Measurements from ENCODE around the gene GNGT2.

GNGT2 gene

DNA sequence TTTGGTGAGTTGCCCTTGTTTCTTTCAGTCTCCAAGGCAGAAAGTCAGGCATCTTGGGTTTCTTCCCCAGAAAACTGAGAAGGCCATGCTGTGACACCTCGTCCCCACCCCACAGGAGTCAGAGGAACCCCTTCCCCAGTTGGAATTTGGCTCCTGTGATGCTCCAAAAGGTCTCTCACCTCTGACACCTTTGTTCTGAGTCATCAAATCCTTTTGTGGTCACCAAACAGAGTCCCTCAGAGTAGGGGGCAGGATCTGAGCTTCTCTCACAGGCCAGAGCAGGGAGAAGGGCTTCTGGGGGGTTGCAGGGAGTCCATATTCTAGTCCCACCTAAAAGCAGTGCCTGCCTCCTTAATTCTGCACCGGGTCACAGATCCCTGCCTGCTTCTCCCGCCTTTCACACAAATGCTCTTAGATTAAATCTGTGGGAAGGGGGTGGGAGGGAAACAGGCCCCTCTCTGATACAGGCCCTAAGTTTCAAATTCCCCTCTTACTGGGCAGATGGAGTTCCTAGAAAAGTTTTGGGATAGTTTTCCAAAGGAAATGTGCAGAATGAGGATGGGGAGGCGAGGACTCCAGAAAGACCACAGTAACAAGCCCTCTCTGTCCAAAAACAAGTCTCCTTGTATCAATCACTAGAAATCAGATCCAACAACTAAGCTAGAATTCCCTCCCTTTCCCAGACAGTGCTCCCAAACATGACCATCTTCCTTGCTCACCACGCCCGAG is 18.9 kb upstream of the GNGT2 start:
- no peak for DNase-seq

DNA sequence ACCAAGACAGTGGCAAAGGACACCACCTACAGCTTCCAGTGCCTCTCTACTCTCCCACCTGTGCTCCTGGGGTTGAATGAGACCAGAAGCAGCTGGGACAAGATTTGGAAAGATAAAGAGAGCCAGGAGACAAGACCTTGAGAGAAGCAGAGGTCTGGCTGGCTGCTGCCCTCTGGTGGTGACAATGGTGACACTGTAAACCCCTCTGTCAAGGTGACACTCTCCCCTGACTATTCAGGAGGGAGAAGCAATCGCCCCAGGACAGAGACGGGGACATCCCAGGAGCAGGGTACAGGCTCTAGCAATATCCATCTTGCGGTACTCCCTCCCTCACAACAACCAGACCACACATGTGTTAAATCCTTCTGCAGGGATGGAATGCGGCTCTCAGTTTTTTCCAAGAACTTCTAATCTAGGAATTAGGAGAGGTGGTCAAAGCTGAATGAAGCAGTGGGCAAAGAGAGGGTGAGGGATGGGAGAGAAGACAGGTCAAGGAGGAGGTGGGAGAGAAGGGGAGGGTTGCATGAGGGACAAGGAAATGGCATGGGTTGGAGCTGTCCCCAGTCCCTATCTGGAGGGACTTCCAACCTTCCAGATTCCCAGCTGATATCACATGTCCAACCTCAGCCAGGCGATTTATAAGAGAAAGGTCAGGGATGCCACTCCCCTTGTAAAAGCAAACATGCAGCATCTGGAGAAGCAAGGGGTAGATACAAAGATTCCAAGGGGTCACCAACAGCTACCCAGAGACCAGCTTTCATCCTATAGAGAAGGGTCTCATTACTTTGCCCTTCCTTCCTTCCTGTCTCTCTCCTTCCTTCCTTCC is 17.3 kb upstream of the GNGT2 start:
- peak; percentile 69 for DNase-seq

DNA sequence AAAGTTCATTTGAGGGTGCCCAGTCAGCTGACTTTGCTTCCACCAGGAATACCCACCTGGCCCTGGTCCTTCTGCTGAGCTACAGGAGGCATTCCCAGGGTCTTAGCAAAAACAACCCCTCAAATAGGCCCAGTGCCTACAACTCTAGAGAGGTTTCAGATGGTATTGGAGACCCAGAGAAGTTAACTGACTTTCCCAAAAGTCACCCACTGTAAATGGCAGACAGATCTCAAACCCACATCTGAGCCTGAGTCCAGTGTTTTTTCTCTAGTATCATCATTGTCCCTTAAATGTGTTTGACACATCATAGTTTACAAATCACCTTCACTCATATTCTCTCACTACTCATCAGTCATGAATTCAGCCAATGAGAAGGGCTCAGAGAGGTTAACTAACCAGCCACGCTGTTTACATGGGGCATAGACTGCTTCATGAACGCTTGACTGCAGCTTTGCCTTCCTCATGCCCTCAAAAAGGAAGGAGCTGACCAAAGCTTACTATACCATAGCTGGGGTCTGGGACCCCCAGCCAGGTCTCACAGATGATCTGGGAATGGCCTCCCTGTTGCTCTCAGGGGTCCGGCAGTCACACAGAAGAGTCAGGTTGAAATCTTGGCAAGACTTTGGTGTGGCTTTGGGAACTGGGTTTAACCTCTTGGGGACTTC is 16.5 kb upstream of the GNGT2 start:
- DNase-seq: no peak

DNA sequence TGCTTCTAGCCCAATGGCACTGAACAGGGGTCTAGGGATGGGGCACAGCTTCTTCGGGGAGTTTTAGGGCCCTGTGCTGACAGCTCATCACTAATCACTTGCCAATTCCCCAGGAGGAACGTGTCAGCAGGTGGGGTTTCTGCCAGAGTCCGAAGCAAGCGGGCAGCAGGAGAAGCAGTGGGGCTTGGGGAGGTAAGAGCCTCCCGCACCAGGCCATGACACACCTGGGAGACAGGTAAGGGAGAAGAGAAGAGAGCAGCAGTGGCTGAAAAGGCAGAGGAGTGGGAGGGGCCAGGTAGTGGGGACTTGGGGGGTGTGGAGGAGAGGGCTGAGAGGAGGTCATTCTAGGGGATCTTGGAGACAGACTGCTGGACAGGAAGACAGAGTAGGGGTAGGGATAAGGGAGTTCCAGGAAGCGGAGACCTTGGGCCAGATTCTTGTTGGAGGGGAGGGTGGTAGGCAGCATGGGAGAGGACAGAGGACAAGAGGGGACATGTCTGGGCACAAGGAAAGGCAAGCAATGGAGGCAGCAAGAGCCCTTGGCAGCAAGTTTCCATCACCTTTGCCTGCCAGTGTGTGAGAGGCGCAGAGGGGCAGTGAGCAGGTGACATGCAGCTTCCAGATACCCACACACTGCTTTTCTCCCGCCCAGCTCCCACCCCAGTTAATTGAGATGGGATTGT is 15.3 kb upstream of the GNGT2 start:
- no peak for DNase-seq

DNA sequence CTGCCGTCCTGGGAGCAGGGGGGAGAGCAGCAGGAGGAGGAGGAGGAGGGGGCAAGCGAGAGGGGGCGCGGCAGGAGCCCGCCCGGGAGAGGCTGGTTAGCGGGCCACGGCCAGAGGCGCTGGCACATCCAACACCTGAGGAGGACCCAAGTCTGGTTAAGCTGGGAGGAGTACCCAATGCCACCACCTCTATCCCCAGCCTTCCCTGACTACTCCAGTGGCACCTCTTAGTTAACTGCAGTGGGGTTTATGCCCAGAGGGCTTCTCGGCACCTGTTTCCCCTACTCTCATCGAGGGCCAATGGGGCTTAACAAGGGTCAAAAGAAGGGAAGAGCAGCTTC is 14.6 kb upstream of the GNGT2 start:
- DNase-seq: no peak

DNA sequence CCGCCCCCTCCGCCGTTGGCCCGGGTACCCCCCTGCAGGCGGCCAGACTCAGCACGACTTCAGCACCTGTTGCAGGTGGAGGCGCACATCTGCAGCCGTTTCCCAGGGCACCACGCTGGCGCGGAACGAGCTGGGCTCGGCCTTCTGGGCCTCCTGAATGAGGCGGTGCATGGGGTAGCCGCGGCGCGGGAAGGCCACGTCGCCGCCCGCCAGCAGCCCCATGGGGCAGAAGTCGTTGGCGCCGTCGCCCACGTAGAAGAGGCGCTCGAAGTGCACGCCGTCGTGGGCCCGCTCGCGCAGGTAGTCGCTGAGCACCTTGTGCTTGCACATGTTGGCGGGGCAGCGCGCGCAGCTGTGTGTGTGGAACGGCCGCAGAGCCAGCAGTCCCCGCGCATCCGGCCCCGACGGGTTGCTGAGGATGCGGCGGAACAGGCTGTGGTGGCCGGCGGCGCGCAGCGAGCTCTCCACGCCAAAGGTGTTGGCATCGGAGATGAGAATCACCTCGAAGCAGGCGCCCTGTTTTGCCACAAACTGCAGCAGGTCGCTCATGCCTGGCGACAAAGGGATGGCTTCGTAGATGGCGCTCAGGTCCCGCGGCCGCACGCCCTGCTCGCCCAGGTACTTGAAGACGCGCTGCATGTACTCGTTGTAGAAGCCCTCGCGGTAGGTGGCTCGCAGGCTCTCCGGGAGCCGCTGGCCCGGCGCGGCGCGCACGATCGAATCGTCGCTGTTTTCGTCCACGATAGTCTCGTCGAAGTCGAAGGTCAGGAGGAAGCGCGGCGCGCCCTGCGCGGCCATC is 14.0 kb upstream of the GNGT2 start:
- no peak for DNase-seq

DNA sequence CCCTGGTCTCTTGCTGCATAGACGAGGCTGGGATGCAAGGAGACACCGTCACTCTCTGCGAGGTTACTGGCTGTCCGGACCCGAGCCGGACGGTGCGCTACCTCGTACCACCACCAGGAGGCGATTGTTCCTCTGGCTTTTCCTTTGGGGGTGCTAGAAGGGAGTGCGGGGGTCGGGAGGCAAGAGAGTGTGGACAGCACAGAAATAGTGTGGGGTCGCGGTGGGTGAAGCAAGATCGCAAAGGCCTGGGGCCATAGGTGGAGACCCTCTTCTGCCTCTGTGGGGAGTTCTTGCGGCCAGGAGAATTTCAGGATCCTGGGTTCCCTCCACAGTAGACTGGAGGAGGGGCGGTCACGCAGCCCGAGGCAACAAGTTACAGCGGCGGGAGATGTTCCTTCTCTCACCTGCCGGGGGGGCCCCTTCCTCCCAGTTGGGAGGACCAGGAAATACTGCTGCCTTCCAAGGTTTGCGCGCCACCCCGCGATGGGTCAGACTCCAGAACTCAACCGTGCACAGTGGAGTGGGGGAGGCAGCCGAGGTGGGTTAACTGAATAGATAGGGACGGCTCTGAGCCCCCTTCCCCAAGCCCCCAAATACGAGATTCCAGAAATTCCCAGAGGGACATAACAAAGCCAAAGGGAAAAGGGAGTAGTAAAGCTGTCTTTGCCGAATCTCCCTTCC is 13.3 kb upstream of the GNGT2 start:
- DNase-seq: peak; percentile 38

DNA sequence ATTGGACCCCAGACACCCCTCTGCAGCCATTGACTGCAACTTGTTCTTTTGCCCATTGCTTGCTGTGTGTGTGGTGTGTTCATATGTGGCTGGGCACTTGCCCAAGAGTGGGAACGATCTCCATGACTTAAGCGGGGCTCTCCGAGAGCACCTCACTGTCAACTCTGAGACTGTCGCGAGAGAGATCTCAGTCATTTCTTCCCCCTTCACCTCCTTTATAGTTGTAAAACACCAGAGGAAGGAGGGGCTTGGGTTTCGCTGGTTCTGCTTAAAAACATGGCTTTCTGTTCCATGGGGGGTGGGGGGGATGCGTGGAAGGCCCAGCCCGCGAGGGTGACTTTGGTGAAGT is 12.8 kb upstream of the GNGT2 start:
- DNase-seq: no peak

DNA sequence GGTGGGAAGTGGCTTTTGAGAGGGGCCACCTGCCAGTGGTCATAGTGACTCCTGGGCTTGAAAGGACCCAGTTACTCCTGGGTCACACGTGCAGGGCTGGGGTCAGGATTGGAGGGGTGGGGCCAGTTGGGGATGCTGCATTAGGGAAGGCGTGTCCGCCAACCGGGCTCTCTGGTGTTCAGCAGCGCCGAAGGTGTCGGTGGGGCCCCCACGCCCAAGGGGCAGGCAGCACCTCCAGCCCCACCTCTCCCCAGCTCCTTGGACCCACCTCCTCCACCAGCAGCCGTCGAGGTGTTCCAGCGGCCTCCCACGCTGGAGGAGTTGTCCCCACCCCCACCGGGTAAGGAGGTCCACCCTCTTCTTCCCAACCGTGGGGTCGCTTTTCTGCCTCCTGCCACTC is 9.6 kb upstream of the GNGT2 start:
- no peak for DNase-seq

DNA sequence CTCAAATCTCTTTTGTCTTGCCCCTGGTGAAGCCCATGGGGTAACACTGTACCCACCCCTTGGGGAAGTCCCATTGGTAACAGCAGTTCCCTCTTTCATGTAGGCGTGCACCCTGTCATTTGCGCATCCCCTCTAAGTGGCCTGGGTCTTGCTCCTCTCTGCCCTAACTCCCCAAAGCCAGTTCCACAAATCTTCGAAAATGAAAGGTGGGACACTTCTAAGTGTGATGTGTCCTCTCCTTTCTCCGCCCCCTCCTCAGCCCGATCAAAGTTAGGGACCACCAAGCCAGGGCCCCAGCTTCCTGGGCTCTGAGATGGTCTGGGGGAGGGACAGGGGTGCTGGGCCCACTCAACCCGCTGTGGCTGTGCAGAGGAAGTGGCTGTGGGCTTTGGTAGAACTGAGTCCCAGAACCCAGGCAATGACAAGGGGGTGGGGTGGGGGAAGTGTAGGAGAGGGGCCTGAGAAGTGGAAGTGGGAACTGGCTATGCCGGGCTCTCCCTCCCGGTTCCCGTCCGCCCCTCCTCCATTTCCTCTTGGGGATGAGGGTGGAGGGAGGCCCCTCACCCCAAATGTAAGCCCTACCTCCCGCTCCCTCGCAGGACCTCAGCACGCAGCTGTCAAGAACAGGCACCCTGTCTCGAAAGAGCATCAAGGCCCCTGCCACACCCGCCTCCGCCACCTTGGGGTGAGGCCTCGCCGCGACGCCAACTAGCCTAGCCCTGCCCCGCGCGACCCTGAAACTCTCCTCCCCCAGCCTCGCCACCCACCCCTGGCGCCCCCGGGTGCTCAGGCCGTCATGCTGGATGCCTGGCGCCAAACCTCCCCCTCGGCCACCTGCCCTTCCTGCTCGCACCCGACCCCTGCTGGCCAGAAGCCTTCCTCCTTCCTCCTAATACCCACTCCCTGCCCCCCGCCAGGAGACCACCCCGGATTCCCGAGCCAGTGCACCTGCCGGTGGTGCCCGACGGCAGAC is 8.9 kb upstream of the GNGT2 start:
- peak; percentile 85 for DNase-seq

DNA sequence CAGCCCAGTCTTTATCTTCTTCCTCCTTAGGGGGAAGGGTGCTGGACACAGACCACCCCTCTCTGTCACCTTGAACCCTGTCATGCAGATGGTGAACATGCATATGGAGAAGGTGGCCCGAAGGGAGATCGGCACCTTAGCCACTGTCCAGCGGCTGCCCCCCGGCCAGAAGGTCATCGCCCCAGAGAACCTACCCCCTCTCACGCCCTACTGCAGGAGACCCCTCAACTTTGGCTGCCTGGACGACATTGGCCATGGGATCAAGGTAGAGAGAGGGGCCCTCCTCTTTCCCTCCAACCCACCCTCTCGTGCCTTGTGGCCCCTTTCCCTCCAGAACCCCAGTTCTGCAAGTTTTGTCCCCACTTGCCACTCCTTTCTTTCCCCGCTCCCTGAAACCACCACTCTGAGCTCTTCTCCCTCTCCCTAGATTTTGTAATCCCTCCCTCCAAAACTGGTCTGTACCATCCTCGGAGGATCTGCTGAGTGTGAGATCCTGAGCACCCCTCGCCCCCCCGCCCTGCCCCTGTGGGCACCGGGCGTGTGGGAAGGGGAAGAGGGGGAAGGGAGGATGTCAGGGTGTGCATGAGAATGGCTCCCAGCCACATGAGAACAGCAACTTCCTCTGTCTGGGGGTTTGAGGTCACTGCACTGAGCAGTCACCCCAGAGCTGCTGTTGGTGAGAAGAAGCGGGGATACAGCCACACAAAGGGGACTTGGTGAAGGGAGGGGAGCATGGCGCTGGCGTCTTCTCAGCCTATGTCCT is 7.5 kb upstream of the GNGT2 start:
- DNase-seq: peak; percentile 84

DNA sequence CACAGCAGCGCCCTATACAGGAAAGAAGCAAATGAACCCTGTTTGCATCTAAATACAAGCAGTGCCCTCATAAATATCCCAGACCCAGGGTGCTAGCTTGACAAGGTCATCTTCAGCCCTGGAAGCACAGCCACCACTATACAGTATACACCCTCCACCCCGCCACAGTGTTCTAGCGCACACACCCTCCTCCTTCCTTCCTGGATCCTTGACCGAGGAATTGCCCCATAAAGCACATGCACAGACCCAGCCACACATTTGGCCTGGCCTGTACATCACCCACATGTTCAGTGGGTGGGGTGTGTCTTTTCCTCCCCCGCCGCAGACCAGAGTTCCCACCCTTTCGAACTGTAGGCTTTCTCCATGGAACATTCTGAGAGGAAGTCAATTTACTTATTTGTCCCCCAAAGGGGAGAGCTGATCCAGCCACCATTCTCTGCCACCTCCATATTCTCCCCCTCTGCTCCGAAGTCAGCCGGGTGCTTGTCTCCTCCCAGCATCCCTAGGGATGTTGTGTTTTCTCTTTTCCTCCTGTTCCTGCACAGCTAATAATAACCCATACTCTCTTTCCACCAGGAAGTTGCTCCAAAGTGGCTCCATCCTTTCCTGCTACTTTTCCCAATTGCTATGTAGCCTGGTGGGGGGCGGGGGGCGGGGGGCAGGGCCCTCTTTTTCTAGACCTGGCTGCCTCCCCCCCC is 6.7 kb upstream of the GNGT2 start:
- DNase-seq: peak; percentile 82

DNA sequence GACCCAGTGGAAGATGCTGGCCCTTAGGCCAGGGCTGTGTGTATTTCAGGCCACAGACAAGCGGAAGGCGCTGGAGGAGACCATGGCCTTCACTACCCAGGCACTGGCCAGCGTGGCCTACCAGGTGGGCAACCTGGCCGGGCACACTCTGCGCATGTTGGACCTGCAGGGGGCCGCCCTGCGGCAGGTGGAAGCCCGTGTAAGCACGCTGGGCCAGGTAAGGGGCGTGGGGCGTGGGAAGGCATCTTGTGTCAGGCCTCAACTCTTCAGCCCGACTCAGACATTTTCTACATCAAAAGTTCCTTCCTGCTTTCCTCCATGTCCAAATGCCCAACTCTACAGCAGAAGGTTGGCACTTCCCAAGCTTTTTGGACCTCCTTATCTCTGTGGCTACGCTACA is 6.1 kb upstream of the GNGT2 start:
- no peak for DNase-seq

DNA sequence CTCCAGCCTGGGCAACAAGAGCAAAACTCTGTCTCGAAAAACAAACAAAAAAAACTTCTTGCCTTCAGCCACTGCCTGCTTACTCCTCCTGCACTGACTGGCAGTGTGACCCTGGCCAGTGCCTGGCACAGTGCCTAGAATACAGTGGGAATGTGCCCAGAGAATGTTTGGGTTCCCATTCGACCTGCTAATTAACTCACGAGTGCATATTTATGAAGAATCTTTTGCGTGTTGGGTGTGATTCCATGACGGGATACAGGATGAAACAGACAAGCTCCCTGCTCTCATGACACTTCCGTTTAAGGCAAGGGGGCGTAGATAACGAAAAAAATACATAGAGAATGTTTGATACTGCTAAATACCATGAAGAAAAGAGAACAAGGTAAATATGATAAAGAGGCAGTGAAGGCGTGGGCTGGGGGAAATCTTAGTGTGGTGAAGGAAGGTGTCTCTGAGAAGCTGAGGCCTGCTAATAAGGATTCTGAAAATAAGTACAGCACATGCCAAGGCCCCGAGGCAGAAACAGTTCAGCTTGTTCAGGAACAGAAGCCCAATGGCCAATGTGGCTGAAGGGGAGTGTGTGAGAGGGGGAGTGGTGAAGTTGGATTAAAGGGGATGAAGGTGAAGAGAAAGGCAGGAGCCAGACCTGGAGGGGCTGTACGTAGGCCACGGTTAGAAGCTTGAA is 4.4 kb upstream of the GNGT2 start:
- DNase-seq: no peak

DNA sequence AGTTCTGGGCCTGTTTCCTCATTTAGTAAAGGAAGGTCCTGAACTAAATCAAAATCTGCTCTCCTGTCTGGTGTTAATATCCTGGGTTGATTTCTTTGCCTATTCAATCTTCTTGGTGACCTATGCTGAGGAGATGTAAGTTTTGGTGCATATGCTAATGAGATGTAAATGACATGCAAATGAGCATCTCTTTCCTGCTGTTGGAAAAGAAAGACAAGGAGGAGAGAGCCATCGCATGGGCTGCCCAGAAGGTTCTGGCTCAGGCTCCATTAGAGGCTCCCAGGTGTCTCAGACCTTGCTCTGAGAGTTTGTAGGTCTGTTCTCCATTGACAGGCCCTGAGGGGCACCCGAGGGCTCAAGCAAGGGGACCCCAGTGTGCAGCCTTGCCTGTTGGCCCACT is 3.5 kb upstream of the GNGT2 start:
- DNase-seq: no peak

DNA sequence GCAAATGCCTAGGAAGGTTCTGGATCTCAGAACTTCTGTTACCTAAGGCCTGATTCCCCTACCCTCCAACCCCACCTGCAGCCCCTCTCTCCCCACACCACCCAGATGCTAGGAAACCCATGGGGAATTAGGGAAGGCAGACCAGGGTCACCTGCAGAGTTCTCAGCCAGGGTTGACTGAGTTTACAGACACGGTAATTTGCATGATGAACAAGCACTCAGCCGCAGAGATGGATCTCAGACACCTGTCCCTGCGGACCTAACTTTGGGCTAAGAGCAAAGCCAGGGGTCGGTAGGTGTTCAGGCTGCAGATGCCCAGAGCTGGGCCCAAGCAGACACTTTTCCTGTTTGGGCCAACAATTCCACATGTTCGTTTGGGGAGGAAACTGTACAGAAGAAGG is 3.0 kb upstream of the GNGT2 start:
- DNase-seq: no peak

DNA sequence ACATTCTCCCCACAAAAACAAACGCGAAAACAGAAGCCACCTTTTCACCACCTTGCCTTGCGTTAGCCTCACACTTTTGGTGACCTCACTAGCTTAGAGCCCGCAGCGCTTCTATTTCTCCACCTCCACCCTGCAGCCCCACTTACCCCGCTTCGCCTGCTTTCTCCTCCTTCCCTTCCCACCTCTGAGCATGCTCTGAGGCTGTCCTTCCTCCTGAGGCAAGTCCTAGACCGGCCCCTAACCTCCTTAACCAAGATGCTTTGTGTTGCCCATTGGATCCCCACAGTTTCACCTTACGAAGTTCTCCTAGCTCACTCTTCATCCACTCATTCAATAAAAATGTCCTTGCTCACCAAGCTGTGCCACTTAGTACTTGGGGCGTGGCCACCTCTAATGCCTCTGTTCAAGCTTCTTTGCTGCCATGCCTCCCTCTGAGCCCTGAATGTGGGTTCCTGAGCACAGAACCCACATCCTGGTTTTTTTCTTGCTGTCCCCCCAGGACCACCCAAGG is 1.3 kb downstream of the GNGT2 start:
- DNase-seq: no peak

DNA sequence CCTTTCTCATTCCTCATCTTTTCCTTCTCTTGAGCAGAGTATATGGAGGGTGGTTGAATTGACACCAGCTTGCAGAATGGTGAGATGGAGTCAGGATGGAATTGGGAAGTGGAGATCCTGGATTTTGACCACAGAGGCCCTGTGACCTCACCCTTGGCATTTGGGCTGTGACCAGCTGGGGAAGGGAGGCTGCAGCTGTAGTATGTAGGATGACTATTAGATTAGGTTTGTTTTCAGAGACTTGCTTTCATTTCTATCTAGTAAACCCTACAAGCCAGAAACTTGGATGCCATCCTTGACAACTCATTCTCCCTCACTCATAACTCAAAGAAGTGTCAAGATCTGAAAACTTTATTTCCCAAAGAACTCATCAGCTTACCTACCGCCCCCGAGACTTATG is 5.9 kb downstream of the GNGT2 start:
- DNase-seq: peak; percentile 36

DNA sequence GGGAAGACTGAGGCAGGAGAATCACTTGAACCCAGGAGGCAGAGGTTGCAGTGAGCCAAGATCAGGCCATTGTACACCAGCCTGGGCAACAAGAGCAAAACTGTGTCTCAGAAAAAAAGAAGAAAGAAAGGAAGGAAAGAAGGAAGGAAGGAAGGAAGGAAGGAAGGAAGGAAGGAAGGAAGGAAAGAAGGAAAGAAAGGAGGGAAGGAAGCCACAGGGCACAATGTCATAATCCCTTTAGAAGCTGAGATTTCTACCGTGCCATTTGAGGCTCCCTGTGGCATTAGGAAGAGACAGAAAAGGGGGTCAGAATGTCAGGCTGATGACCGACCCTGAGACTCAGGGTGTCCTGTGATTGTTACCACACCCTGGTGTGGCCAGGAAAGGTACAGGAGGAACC is 6.6 kb downstream of the GNGT2 start:
- DNase-seq: no peak

Data from inflammatory macrophage treated with lipopolysaccharide for 4 hours (primary cell).